Astrocyte (in vitro differentiated cells and primary cell): Measurements from ENCODE around the gene LCE1F. TPM values are rescaled to one million over a fixed set of nuclear protein-coding genes. Genes with fewer than 3 reads are reported as not detected.

Source experiments
- DNase-seq: peaks from one replicate; pipeline ENCODE4 v3.0.0-alpha.2; 2010; ENCODE audit warnings: low read depth
- FAIRE-seq: peaks from 2 replicates; lab custom pipeline; 2011; peaks lifted over from hg19 to GRCh38; lab: Jason Lieb, UNC
- H2AFZ ChIP-seq: 2 replicates; pipeline ENCODE4 v1.6.0; 2012; ENCODE audit warnings: low read depth, low read length, inconsistent platforms
- H3K27ac ChIP-seq: 2 replicates; pipeline ENCODE4 v1.5.1; 2011; ENCODE audit warnings: low read depth, low read length, inconsistent platforms
- H3K27me3 ChIP-seq: 2 replicates; pipeline ENCODE4 v1.6.0; 2011; ENCODE audit warnings: low read length, inconsistent platforms; ENCODE audit not compliant: insufficient read depth
- H3K36me3 ChIP-seq: 2 replicates; pipeline ENCODE4 v1.5.1; 2011; ENCODE audit warnings: low read length, inconsistent platforms; ENCODE audit not compliant: insufficient read depth
- H3K4me1 ChIP-seq: 2 replicates; pipeline ENCODE4 v1.5.1; 2011; ENCODE audit warnings: low read length, inconsistent platforms; ENCODE audit not compliant: insufficient read depth
- H3K4me2 ChIP-seq: 2 replicates; pipeline ENCODE4 v1.6.0; 2012; ENCODE audit warnings: low read length, inconsistent platforms
- H3K4me3 ChIP-seq: 2 replicates; pipeline ENCODE4 v1.5.1; 2011; ENCODE audit warnings: low read depth, mild to moderate bottlenecking, low read length, inconsistent platforms; ENCODE audit not compliant: insufficient read depth
- H3K79me2 ChIP-seq: 2 replicates; pipeline ENCODE4 v1.6.0; 2012; ENCODE audit warnings: mild to moderate bottlenecking, low read length, inconsistent platforms; ENCODE audit not compliant: insufficient read depth
- H3K9ac ChIP-seq: 2 replicates; pipeline ENCODE4 v1.6.0; 2012; ENCODE audit warnings: mild to moderate bottlenecking, low read length, inconsistent platforms
- H3K9me3 ChIP-seq: 2 replicates; pipeline ENCODE4 v1.5.1; 2012; ENCODE audit warnings: low read depth, mild to moderate bottlenecking, low read length, inconsistent platforms; ENCODE audit not compliant: insufficient read depth
- H4K20me1 ChIP-seq: 2 replicates; pipeline ENCODE4 v1.6.0; 2012; ENCODE audit warnings: low read length, inconsistent platforms; ENCODE audit not compliant: insufficient read depth
- H3K27ac Mint-ChIP-seq: one replicate; pipeline ENCODE4 v1.8.0; 2021; ENCODE audit warnings: mild to moderate bottlenecking, mixed read lengths; ENCODE audit not compliant: unreplicated experiment
- H3K27me3 Mint-ChIP-seq: one replicate; pipeline ENCODE4 v1.8.0; 2021; ENCODE audit warnings: low read depth, mixed read lengths; ENCODE audit not compliant: unreplicated experiment
- H3K36me3 Mint-ChIP-seq: one replicate; pipeline ENCODE4 v1.8.0; 2021; ENCODE audit warnings: low read depth, mixed read lengths; ENCODE audit not compliant: unreplicated experiment
- H3K4me1 Mint-ChIP-seq: one replicate; pipeline ENCODE4 v1.8.0; 2021; ENCODE audit warnings: low read depth, mixed read lengths; ENCODE audit not compliant: unreplicated experiment
- H3K4me3 Mint-ChIP-seq: one replicate; pipeline ENCODE4 v1.8.0; 2021; ENCODE audit warnings: mild to moderate bottlenecking, moderate library complexity, mixed read lengths; ENCODE audit not compliant: unreplicated experiment
- H3K9me3 Mint-ChIP-seq: one replicate; pipeline ENCODE4 v1.8.0; 2021; ENCODE audit warnings: mild to moderate bottlenecking, mixed read lengths; ENCODE audit not compliant: unreplicated experiment
- CTCF ChIP-seq: IDR thresholded peaks from 2 replicates; pipeline ENCODE4 v1.5.1; 2011; ENCODE audit warnings: low read depth, mild to moderate bottlenecking, inconsistent platforms, low read length, moderate library complexity; ENCODE audit not compliant: insufficient read depth
- EZH2 ChIP-seq: IDR thresholded peaks from 2 replicates; pipeline ENCODE4 v1.6.1; 2012; ENCODE audit warnings: mild to moderate bottlenecking, low read length, inconsistent platforms; ENCODE audit not compliant: insufficient read depth
- total RNA-seq: library from RNA; stranded (reverse); gene quantifications from 2 replicates; pipeline ENCODE4 v1.2.1, GENCODE V29; 2021

LCE1F gene
- total RNA-seq, 1 donor from 2014 or later: not detected

- H3K4me3 ChIP-seq: no peak overlapping the region
- FAIRE-seq: no peak
These were observed 14.3 kb upstream of the LCE1F start for GRCh38 chr1:152760551-152761190.

GRCh38 chr1:152761609-152762213 is 13.2 kb upstream of the LCE1F start:
- no peaks in the 10 kb centered on the region for H3K27me3 ChIP-seq
- H3K9me3 ChIP-seq: peaks cover 3% of the 10 kb centered on the region
- Mint-ChIP-seq H3K36me3 (peaks cover 2% of the 10 kb centered on the region), H3K4me3 (no peak overlapping the region), H3K9me3 (peaks cover 8% of the 10 kb centered on the region), H3K27me3 (peaks cover 22% of the 10 kb centered on the region), H3K4me1 (no peaks in the 10 kb centered on the region), H3K27ac (no peak overlapping the region)
- H4K20me1 ChIP-seq: no peaks in the 10 kb centered on the region
- H3K36me3 ChIP-seq: no peaks in the 10 kb centered on the region
- H3K4me3 ChIP-seq: no peak overlapping the region
- H3K4me1 ChIP-seq: no peaks in the 10 kb centered on the region
- no peak for TF ChIP-seq EZH2
- no peak for TF ChIP-seq CTCF
- no peaks in the 10 kb centered on the region for H3K79me2 ChIP-seq
- H2AFZ ChIP-seq: no peak overlapping the region
- no peak for DNase-seq
- H3K9ac ChIP-seq: no peak overlapping the region
- H3K4me2 ChIP-seq: no peak overlapping the region
- FAIRE-seq: no peak
- H3K27ac ChIP-seq: no peak overlapping the region

More at GRCh38 chr1:152760551-152761190, 14.3 kb upstream of the LCE1F start:
- Histone ChIP-seq H3K4me2 (no peak overlapping the region), H3K27me3 (no peaks in the 10 kb centered on the region), H2AFZ (no peak overlapping the region), H4K20me1 (no peaks in the 10 kb centered on the region), H3K9me3 (peaks cover 3% of the 10 kb centered on the region), H3K9ac (no peak overlapping the region), H3K27ac (no peak overlapping the region), H3K79me2 (no peaks in the 10 kb centered on the region), H3K36me3 (no peaks in the 10 kb centered on the region), H3K4me1 (no peaks in the 10 kb centered on the region)
- no peak for DNase-seq
- Mint-ChIP-seq H3K36me3 (peaks cover 2% of the 10 kb centered on the region), H3K27me3 (peaks cover 21% of the 10 kb centered on the region), H3K4me3 (no peak overlapping the region), H3K9me3 (peaks cover 8% of the 10 kb centered on the region), H3K4me1 (no peaks in the 10 kb centered on the region), H3K27ac (no peak overlapping the region)
- no peak for TF ChIP-seq CTCF
- no peak for TF ChIP-seq EZH2
